Measurements from ENCODE around the gene COQ8A.

GRCh38 chr1:226903819-226904716 is 36.0 kb upstream of the COQ8A start:
- TF ChIP-seq CTCF (IDR thresholded peaks at IDR 0.05) (no peak), NPAS2 (CRISPR knock-in tag; IDR thresholded peaks at IDR 0.05; ENCODE audit: borderline replicate concordance) (no peak), MAFK (IDR thresholded peaks at IDR 0.05; ENCODE audit: partially characterized antibody) (no peak), RFX5 (IDR thresholded peaks at IDR 0.05) (no peak), USF2 (IDR thresholded peaks at IDR 0.05) (no peak), POLR2A (IDR thresholded peaks at IDR 0.05; ENCODE audit: low read length) (no peak), HMGXB4 (CRISPR knock-in tag; IDR thresholded peaks at IDR 0.05; ENCODE audit: borderline replicate concordance) (no peak), REST (IDR thresholded peaks at IDR 0.05) (no peak), ELK1 (IDR thresholded peaks at IDR 0.05; ENCODE audit: low read depth, low read length) (no peak), E2F6 (IDR thresholded peaks at IDR 0.05; ENCODE audit: borderline replicate concordance, low read depth) (no peak), SMC3 (IDR thresholded peaks at IDR 0.05) (no peak), KDM1A (IDR thresholded peaks at IDR 0.05; ENCODE audit: low read depth) (no peak), NFE2L2 (conservative IDR thresholded peaks at IDR 0.05; ENCODE audit: low read length) (no peak)

All from A549 (cell line).